ENCODE results near the gene SUFU.
A peak's percentile ranks its signal among the peaks of the same experiment; 100 is the strongest.

DNA sequence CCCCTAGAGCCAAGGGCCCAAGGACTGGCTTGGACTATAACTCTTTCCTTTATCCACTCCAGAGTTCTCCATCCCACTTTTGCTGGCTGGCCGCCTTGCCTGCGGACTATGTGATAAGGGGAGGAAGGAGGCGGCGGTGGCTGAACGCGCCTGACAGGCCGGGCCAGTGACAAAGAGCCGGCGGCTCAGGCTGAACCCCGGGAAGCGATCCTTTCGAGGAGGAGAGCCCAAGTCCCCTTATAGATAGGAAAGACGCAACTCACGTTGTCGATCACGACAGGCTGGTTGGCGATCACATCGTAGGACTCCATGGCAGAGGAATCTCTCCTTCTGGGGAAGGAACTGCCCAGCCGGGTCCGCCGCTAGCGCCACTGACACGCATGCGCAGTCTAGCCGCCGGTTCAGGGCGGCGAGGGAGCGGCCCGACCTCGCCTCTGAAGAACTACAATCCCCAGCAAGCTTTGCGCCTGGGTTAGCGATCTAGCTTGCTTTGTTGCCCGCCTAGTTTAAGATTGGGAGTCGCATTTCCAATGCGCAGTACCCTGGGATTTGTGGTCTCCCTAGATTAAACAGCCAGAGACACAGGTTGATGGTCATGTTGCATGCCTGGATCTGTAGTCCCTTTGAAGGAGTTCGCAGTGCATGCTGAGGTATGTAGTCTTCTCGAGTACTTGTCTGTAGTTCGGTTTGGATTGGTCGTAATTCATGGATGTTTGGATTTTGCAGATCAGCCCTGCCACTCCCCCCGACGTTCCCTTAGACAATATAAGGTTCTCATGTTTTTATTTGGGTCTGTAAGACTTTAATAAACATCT is 1.2 kb upstream of the SUFU start, which contains the start of gene ACTR1A:
- peak in 1 of 3 donors; percentile 14 for TF ChIP-seq CTCF (IDR thresholded peaks at IDR 0.05)
- peak; percentile 40 for TF ChIP-seq EP300 (IDR thresholded peaks at IDR 0.05)
